Stimulated activated memory B cell treated with anti-CD40 and anti-IgM and Interleukin-4, amounts not matched to agents 10 μg/mL and 1 μg/mL and 100 μg/mL, for 72 hours (primary cell): ENCODE results near the gene CARS2.
"Not testable (repeated sequence)": the region's sequence is repeated elsewhere in the genome, so short reads cannot be mapped to it uniquely, and the experiment has no call there.

Experiments used
- ATAC-seq: fragments of 150-1000 bp; cut with Tn5 transposase; 2 replicates; pipeline ENCODE4 v1.10.0; 2021
- H3K27ac Mint-ChIP-seq: one replicate; pipeline ENCODE4 v1.8.0; 2022; ENCODE audit warnings: mild to moderate bottlenecking, mixed read lengths
- H3K27me3 Mint-ChIP-seq: one replicate; pipeline ENCODE4 v1.8.0; 2022; ENCODE audit warnings: mixed read lengths
- H3K36me3 Mint-ChIP-seq: one replicate; pipeline ENCODE4 v1.8.0; 2022; ENCODE audit warnings: mixed read lengths
- H3K4me1 Mint-ChIP-seq: one replicate; pipeline ENCODE4 v1.8.0; 2022; ENCODE audit warnings: mixed read lengths
- H3K4me3 Mint-ChIP-seq: one replicate; pipeline ENCODE4 v1.8.0; 2022; ENCODE audit warnings: mild to moderate bottlenecking, moderate library complexity, mixed read lengths
- H3K9me3 Mint-ChIP-seq: one replicate; pipeline ENCODE4 v1.8.0; 2022; ENCODE audit warnings: mixed read lengths

CARS2 gene, protein sequence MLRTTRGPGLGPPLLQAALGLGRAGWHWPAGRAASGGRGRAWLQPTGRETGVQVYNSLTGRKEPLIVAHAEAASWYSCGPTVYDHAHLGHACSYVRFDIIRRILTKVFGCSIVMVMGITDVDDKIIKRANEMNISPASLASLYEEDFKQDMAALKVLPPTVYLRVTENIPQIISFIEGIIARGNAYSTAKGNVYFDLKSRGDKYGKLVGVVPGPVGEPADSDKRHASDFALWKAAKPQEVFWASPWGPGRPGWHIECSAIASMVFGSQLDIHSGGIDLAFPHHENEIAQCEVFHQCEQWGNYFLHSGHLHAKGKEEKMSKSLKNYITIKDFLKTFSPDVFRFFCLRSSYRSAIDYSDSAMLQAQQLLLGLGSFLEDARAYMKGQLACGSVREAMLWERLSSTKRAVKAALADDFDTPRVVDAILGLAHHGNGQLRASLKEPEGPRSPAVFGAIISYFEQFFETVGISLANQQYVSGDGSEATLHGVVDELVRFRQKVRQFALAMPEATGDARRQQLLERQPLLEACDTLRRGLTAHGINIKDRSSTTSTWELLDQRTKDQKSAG

GRCh38 chr13:110705826-110706569 lies at the start of gene CARS2:
TSS of gene CARS2 (minus strand) at chr13:110706116. CDS start at chr13:110706093, 23 bp downstream.
- Mint-ChIP-seq H3K4me1 (peaks cover 36% of the 10 kb centered on the region), H3K4me3 (peak within 1 kb of the TSS; percentile 84), H3K27ac (peak within 1 kb of the TSS; percentile 71), H3K36me3 (peaks cover 20% of the 10 kb centered on the region), H3K9me3 (no peaks in the 10 kb centered on the region), H3K27me3 (no peaks in the 10 kb centered on the region)
- ATAC-seq = peak; percentile 99

GRCh38 chr13:110748271-110748670 lies 42.4 kb upstream of the CARS2 start:
- no peak overlapping the region for H3K27ac Mint-ChIP-seq
- H3K27me3 Mint-ChIP-seq = no peaks in the 10 kb centered on the region
- H3K4me3 Mint-ChIP-seq = no peak overlapping the region
- H3K36me3 Mint-ChIP-seq = peaks cover 32% of the 10 kb centered on the region
- peaks cover 2% of the 10 kb centered on the region for H3K9me3 Mint-ChIP-seq
- no peak for ATAC-seq
- no peaks in the 10 kb centered on the region for H3K4me1 Mint-ChIP-seq

- Mint-ChIP-seq H3K4me3 (no peak overlapping the region), H3K4me1 (no peaks in the 10 kb centered on the region), H3K27ac (no peak overlapping the region), H3K36me3 (peaks cover 31% of the 10 kb centered on the region), H3K9me3 (peaks cover 8% of the 10 kb centered on the region), H3K27me3 (no peaks in the 10 kb centered on the region)
- no peak for ATAC-seq
Observed at GRCh38 chr13:110746438-110746837, 40.5 kb upstream of the CARS2 start.

- peaks cover 27% of the 10 kb centered on the region for H3K36me3 Mint-ChIP-seq
- no peaks in the 10 kb centered on the region for H3K4me1 Mint-ChIP-seq
- peaks cover 10% of the 10 kb centered on the region for H3K9me3 Mint-ChIP-seq
- no peak overlapping the region for H3K27ac Mint-ChIP-seq
- no peaks in the 10 kb centered on the region for H3K27me3 Mint-ChIP-seq
- no peak overlapping the region for H3K4me3 Mint-ChIP-seq
- ATAC-seq = no peak
Observed at GRCh38 chr13:110743687-110744086, 37.8 kb upstream of the CARS2 start.

DNA sequence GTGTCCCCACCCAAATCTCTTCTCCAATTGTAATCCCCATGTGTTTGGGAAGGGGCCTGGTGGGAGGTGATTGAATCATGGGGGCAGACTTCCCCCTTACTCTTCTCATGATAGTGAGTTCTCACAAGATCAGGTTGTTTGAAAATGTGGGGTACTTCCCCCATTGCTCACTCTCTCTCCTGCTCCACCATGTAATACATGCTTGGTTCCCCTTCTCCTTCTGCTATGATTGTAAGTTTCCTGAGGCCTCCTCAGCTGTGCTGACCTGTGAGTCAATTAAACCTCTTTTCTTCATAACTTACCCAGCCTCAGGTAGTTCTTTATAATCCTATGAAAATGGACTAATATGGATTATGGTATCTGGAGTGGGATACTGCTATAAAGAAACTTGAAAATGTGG lies 31.6 kb upstream of the CARS2 start:
- H3K27ac Mint-ChIP-seq = no peak overlapping the region
- H3K4me3 Mint-ChIP-seq = no peak overlapping the region
- no peak for ATAC-seq
- peaks cover 5% of the 10 kb centered on the region for H3K4me1 Mint-ChIP-seq
- peaks cover 9% of the 10 kb centered on the region for H3K9me3 Mint-ChIP-seq
- no peaks in the 10 kb centered on the region for H3K27me3 Mint-ChIP-seq
- peaks cover 29% of the 10 kb centered on the region for H3K36me3 Mint-ChIP-seq

- H3K27me3 Mint-ChIP-seq = no peaks in the 10 kb centered on the region
- no peak overlapping the region for H3K4me3 Mint-ChIP-seq
- no peak for ATAC-seq
- no peak overlapping the region for H3K27ac Mint-ChIP-seq
- peaks cover 22% of the 10 kb centered on the region for H3K36me3 Mint-ChIP-seq
- peaks cover 8% of the 10 kb centered on the region for H3K9me3 Mint-ChIP-seq
- peaks cover 5% of the 10 kb centered on the region for H3K4me1 Mint-ChIP-seq
Observed at GRCh38 chr13:110734561-110734960, 28.6 kb upstream of the CARS2 start.

- peaks cover 6% of the 10 kb centered on the region for H3K36me3 Mint-ChIP-seq
- ATAC-seq = no peak
- peaks cover 27% of the 10 kb centered on the region for H3K4me1 Mint-ChIP-seq
- no peaks in the 10 kb centered on the region for H3K27me3 Mint-ChIP-seq
- H3K27ac Mint-ChIP-seq = no peak overlapping the region
- H3K9me3 Mint-ChIP-seq = no peaks in the 10 kb centered on the region
- H3K4me3 Mint-ChIP-seq = no peak overlapping the region
Observed at GRCh38 chr13:110731072-110731471, 25.2 kb upstream of the CARS2 start.

DNA sequence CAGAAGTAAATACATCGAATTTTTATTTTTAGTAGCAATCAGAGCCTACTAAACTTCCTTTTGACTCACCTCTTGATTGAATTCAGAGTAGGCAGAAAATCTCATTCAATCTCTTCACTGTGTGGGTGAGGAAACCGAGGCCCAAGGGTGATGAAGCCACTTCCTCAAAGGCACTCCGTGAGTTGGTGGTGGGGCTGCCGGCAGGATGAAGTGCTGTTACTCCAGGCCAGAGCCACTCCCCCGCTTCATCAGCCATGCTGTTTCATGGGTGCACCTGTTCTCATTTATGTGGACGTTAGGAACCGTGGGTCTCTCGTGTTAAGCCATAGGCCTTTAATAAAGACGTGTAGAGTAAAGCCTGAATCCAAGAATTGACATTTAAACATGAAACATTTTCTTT lies 20.8 kb upstream of the CARS2 start:
- H3K27ac Mint-ChIP-seq = peak overlapping the region; percentile 89
- H3K4me1 Mint-ChIP-seq = peaks cover 39% of the 10 kb centered on the region
- H3K4me3 Mint-ChIP-seq = peak overlapping the region; percentile 58

DNA sequence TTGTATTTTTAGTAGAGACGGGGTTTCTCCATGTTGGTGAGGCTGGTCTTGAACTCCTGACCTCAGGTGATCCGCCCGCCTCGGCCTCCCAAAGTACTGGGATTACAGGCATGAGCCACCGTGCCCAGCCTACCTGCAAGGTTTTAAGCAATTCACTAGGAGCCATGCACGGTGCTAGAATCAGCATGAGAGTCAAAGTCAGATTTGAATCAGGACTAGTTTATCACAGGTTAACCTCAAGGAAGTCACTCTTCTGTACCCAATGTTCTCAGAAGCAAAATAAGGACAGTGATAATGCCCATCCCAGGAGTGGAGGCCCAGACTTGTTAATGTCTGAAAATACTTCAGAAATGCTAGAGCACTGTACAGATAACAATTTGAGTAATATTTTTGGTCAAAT lies 20.2 kb upstream of the CARS2 start:
- ATAC-seq, H3K36me3 Mint-ChIP-seq, H3K4me3 Mint-ChIP-seq, H3K27me3 Mint-ChIP-seq, H3K9me3 Mint-ChIP-seq: not testable (repeated sequence)
- Mint-ChIP-seq H3K27ac (peak overlapping the region; percentile 89), H3K4me1 (peaks cover 42% of the 10 kb centered on the region)

More for the DNA sequence above, 20.8 kb upstream of the CARS2 start:
- H3K27me3 Mint-ChIP-seq = no peaks in the 10 kb centered on the region
- no peaks in the 10 kb centered on the region for H3K9me3 Mint-ChIP-seq
- peak; percentile 87 for ATAC-seq
- H3K36me3 Mint-ChIP-seq = no peaks in the 10 kb centered on the region

GRCh38 chr13:110723598-110723997 lies 17.7 kb upstream of the CARS2 start:
- H3K36me3 Mint-ChIP-seq = peaks cover 13% of the 10 kb centered on the region
- H3K9me3 Mint-ChIP-seq = no peaks in the 10 kb centered on the region
- no peak for ATAC-seq
- H3K27ac Mint-ChIP-seq = peak overlapping the region; percentile 49
- no peak overlapping the region for H3K4me3 Mint-ChIP-seq
- H3K4me1 Mint-ChIP-seq = peaks cover 45% of the 10 kb centered on the region
- H3K27me3 Mint-ChIP-seq = no peaks in the 10 kb centered on the region

DNA sequence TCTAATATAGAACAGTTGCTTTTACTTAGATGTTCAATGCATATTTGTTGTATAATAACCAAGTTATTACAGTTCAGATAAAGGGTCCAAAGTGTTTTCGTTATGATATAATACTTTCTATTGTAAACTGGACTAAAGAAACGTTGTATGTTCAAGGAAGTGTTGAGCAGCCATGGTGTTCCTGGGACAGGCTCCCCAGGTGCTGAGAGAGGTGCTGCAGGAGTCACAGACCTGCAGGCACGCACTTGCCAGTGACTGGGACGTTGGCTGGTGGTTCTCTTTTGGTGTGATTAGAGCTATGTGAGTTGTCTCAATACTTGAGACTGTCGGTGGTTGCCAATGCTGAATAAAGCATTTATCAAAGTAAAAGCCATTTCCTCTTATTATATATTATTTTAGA lies 17.1 kb upstream of the CARS2 start:
- H3K4me3 Mint-ChIP-seq = no peak overlapping the region
- peaks cover 13% of the 10 kb centered on the region for H3K36me3 Mint-ChIP-seq
- H3K27ac Mint-ChIP-seq = peak overlapping the region; percentile 49
- H3K27me3 Mint-ChIP-seq = no peaks in the 10 kb centered on the region
- H3K4me1 Mint-ChIP-seq = peaks cover 44% of the 10 kb centered on the region
- no peak for ATAC-seq
- no peaks in the 10 kb centered on the region for H3K9me3 Mint-ChIP-seq

GRCh38 chr13:110719036-110719710 lies 13.3 kb upstream of the CARS2 start:
- H3K27ac Mint-ChIP-seq = no peak overlapping the region
- ATAC-seq = no peak
- H3K27me3 Mint-ChIP-seq = no peaks in the 10 kb centered on the region
- no peak overlapping the region for H3K4me3 Mint-ChIP-seq
- peaks cover 35% of the 10 kb centered on the region for H3K4me1 Mint-ChIP-seq
- no peaks in the 10 kb centered on the region for H3K9me3 Mint-ChIP-seq
- H3K36me3 Mint-ChIP-seq = peaks cover 13% of the 10 kb centered on the region

- H3K4me1 Mint-ChIP-seq = peaks cover 29% of the 10 kb centered on the region
- H3K9me3 Mint-ChIP-seq = no peaks in the 10 kb centered on the region
- no peak for ATAC-seq
- no peaks in the 10 kb centered on the region for H3K27me3 Mint-ChIP-seq
- peak overlapping the region; percentile 96 for H3K4me3 Mint-ChIP-seq
- H3K27ac Mint-ChIP-seq = peak overlapping the region; percentile 93
- peaks cover 13% of the 10 kb centered on the region for H3K36me3 Mint-ChIP-seq
Observed at GRCh38 chr13:110716247-110716515, 10.3 kb upstream of the CARS2 start.

GRCh38 chr13:110715395-110716246 lies 9.7 kb upstream of the CARS2 start:
- Mint-ChIP-seq H3K9me3 (no peaks in the 10 kb centered on the region), H3K27me3 (no peaks in the 10 kb centered on the region), H3K36me3 (peaks cover 13% of the 10 kb centered on the region), H3K4me3 (peak overlapping the region; percentile 96), H3K27ac (peak overlapping the region; percentile 93), H3K4me1 (peaks cover 31% of the 10 kb centered on the region)
- ATAC-seq = peak; percentile 80
